ENCODE measurements around the gene RAB27A.
A peak's percentile ranks its signal among the peaks of the same experiment; 100 is the strongest.

RAB27A gene

GRCh38 chr15:55279746-55280351 is 9.8 kb downstream of the RAB27A start:
- H2AFZ ChIP-seq (ENCODE audit: low read depth, low read length), result no peak overlapping the region
- H3K27ac ChIP-seq (ENCODE audit: low read length), result no peak overlapping the region
- H4K20me1 ChIP-seq (ENCODE audit: insufficient read depth, low read length), result no peaks in the 10 kb centered on the region
- H3K4me2 ChIP-seq (ENCODE audit: insufficient read depth, low read length), result no peak overlapping the region
- peak; percentile 61; the same call in 2 of the 3 replicates for ATAC-seq (ENCODE audit: insufficient read depth, low read depth)
- DNase-seq, result peak; percentile 11
- peaks cover 16% of the 10 kb centered on the region for H3K4me1 ChIP-seq (ENCODE audit: insufficient read depth, low read length)
- H3K9ac ChIP-seq (ENCODE audit: low read depth, low read length), result no peak overlapping the region
- H3K27me3 ChIP-seq (ENCODE audit: insufficient read depth, low read length, poor library complexity), result no peaks in the 10 kb centered on the region
- H3K4me3 ChIP-seq (ENCODE audit: low read depth in 1 of 2, low read length in 2 of 2), result no peak overlapping the region
- H3K9me3 ChIP-seq (ENCODE audit: insufficient read depth, low read length, severe bottlenecking), result no peaks in the 10 kb centered on the region
- TF ChIP-seq EZH2 (IDR thresholded peaks at IDR 0.05; ENCODE audit: borderline replicate concordance, low read depth, low read length, severe bottlenecking) (no peak), CTCF (IDR thresholded peaks at IDR 0.05; ENCODE audit: borderline replicate concordance, extremely low read depth, low read length, poor library complexity, severe bottlenecking) (no peak)
- H3K79me2 ChIP-seq (ENCODE audit: insufficient read depth, low read length), result no peaks in the 10 kb centered on the region
- no peaks in the 10 kb centered on the region for H3K36me3 ChIP-seq (ENCODE audit: insufficient read depth, low read length)

- ATAC-seq (ENCODE audit: insufficient read depth, low read depth) (no peak), DNase-seq (no peak)
- TF ChIP-seq CTCF (IDR thresholded peaks at IDR 0.05; ENCODE audit: borderline replicate concordance, extremely low read depth, low read length, poor library complexity, severe bottlenecking) (no peak), EZH2 (IDR thresholded peaks at IDR 0.05; ENCODE audit: borderline replicate concordance, low read depth, low read length, severe bottlenecking) (no peak)
- Histone ChIP-seq H2AFZ (ENCODE audit: low read depth, low read length) (no peak overlapping the region), H3K36me3 (ENCODE audit: insufficient read depth, low read length) (no peaks in the 10 kb centered on the region), H3K9ac (ENCODE audit: low read depth, low read length) (no peak overlapping the region), H3K4me3 (ENCODE audit: low read depth in 1 of 2, low read length in 2 of 2) (no peak overlapping the region), H3K79me2 (ENCODE audit: insufficient read depth, low read length) (no peaks in the 10 kb centered on the region), H3K27ac (ENCODE audit: low read length) (no peak overlapping the region), H3K9me3 (ENCODE audit: insufficient read depth, low read length, severe bottlenecking) (no peaks in the 10 kb centered on the region), H3K4me1 (ENCODE audit: insufficient read depth, low read length) (peaks cover 16% of the 10 kb centered on the region), H4K20me1 (ENCODE audit: insufficient read depth, low read length) (no peaks in the 10 kb centered on the region), H3K27me3 (ENCODE audit: insufficient read depth, low read length, poor library complexity) (no peaks in the 10 kb centered on the region), H3K4me2 (ENCODE audit: insufficient read depth, low read length) (no peak overlapping the region)
Observed at GRCh38 chr15:55279100-55279745, 10.4 kb downstream of the RAB27A start.

DNA sequence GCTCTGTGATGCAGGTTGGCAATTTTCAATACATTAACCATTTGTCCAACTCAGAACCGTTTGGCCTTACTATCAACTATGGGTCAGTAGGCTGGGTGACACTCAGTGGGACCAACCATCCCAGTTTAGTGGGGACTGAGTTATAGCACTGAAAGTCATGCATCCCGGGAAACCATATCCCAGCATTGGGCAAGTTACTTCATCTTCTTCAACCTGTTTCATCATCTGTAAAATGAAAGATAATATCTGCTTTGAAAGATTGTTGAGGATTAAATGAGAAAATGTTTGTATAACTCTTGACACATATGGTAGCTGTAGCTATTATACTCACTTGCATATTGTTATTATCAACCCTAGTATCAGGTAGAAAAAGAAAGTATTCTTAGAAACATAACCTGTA is 11.9 kb downstream of the RAB27A start:
- DNase-seq (no peak), ATAC-seq (ENCODE audit: insufficient read depth, low read depth) (no peak)
- no peak overlapping the region for H3K4me3 ChIP-seq (ENCODE audit: low read depth in 1 of 2, low read length in 2 of 2)
- H3K9me3 ChIP-seq (ENCODE audit: insufficient read depth, low read length, severe bottlenecking), result no peaks in the 10 kb centered on the region
- TF ChIP-seq CTCF (IDR thresholded peaks at IDR 0.05; ENCODE audit: borderline replicate concordance, extremely low read depth, low read length, poor library complexity, severe bottlenecking), result no peak
- TF ChIP-seq EZH2 (IDR thresholded peaks at IDR 0.05; ENCODE audit: borderline replicate concordance, low read depth, low read length, severe bottlenecking), result no peak
- H3K27me3 ChIP-seq (ENCODE audit: insufficient read depth, low read length, poor library complexity), result no peaks in the 10 kb centered on the region
- peaks cover 16% of the 10 kb centered on the region for H3K4me1 ChIP-seq (ENCODE audit: insufficient read depth, low read length)
- no peaks in the 10 kb centered on the region for H3K36me3 ChIP-seq (ENCODE audit: insufficient read depth, low read length)
- no peak overlapping the region for H2AFZ ChIP-seq (ENCODE audit: low read depth, low read length)
- 0 out of 2 replicates have a peak, but pooled peaks cover 2% of the 10 kb centered on the region for H3K79me2 ChIP-seq (ENCODE audit: insufficient read depth, low read length)
- H3K4me2 ChIP-seq (ENCODE audit: insufficient read depth, low read length), result no peak overlapping the region
- H3K9ac ChIP-seq (ENCODE audit: low read depth, low read length), result no peak overlapping the region
- H4K20me1 ChIP-seq (ENCODE audit: insufficient read depth, low read length), result no peaks in the 10 kb centered on the region
- H3K27ac ChIP-seq (ENCODE audit: low read length), result no peak overlapping the region
